Heart right ventricle (tissue), 16 donors: ENCODE measurements around the gene HTD2. TPM values are rescaled to one million over a fixed set of nuclear protein-coding genes. Genes with fewer than 3 reads are reported as not detected.
A peak's percentile ranks its signal among the peaks of the same experiment; 100 is the strongest.

Experiments used
- ATAC-seq, 8 donors: fragments of 200-7000 bp; cut with Tn5 transposase; one replicate each; pipeline ENCODE4 v1.9.1; 2020; ENCODE audit warnings: mild to moderate bottlenecking in 8 of 8, moderate library complexity in 8 of 8, moderate number of reproducible peaks in 1 of 8
- DNase-seq, 2 donors: peaks; one replicate each; pipeline ENCODE4 v3.0.0-alpha.2; 2020
- H3K27ac ChIP-seq, 10 donors: fragments of 200-600 bp; sonication (generic) in 2 of 10; one replicate each; pipeline versions ENCODE4 v1.5.0 to v1.8.0; 2020 to 2022; ENCODE audit warnings: mild to moderate bottlenecking in 3 of 10
- H3K27me3 ChIP-seq, 7 donors: fragments of 200-600 bp; one replicate each; pipeline ENCODE4 v1.8.0; 2021 to 2022; ENCODE audit warnings: mild to moderate bottlenecking in 2 of 7
- H3K36me3 ChIP-seq, 9 donors: fragments of 200-600 bp; sonication (generic) in 1 of 9; one replicate each; pipeline versions ENCODE4 v1.5.0 to v1.8.0; 2020 to 2022; ENCODE audit warnings: mild to moderate bottlenecking in 2 of 9
- H3K4me1 ChIP-seq, 9 donors: fragments of 200-600 bp; sonication (generic) in 1 of 9; one replicate each; pipeline versions ENCODE4 v1.5.0 to v1.8.0; 2020 to 2022; ENCODE audit warnings: mild to moderate bottlenecking in 4 of 9
- H3K4me3 ChIP-seq, 10 donors: fragments of 200-600 bp; sonication (generic) in 2 of 10; one replicate each; pipeline versions ENCODE4 v1.5.0 to v1.8.0; 2020 to 2022; ENCODE audit warnings: mild to moderate bottlenecking in 7 of 10, moderate library complexity in 2 of 10
- H3K9me3 ChIP-seq, 11 donors: fragments of 200-600 bp in 10 of 11; sonication (generic) in 2 of 11; one replicate each; pipeline versions ENCODE4 v1.5.0 to v1.8.0; 2013 to 2022; ENCODE audit warnings: mild to moderate bottlenecking in 2 of 11, control low read depth in 1 of 11, moderate library complexity in 1 of 11
- CTCF ChIP-seq, 9 donors: fragments of 200-600 bp; sonication (generic) in 2 of 9; IDR thresholded peaks; one replicate each; pipeline versions ENCODE4 v1.5.0 to v1.8.0; 2021 to 2022; ENCODE audit warnings: antibody characterized with exemption in 9 of 9, mild to moderate bottlenecking in 5 of 9, moderate library complexity in 1 of 9
- WGBS, 2 donors: extraction: QIAGEN DNeasy Blood & Tissue Kit; methylation state at CpG; one replicate each; pipeline ENCODE4 v1.1.7; 2013; ENCODE audit warnings: inconsistent platforms in 1 of 2; 5-methylcytosine and 5-hydroxymethylcytosine counted together
- intact Hi-C, 10 donors: fragments of 100-400 bp; cut with DNase I; formaldehyde crosslinking; loops; one replicate each; pipeline versions ENCODE4 v1.11.1 to v1.14.2; 2022
- polyA plus RNA-seq, 2 donors: library from polyadenylated mRNA; stranded (reverse); fragments of 200-250 nt; gene quantifications; one replicate each; pipeline ENCODE4 v1.2.3, GENCODE V29; 2013
- total RNA-seq, 10 donors: library from RNA; stranded (reverse); fragmentation: NEBNext Ultra II Directional in 3 of 10; extraction: Animal tissue kit (Norgen Biotek cat#: 25700) in 3 of 10; gene quantifications; one replicate each; pipeline versions ENCODE4 v1.2.1 to v1.2.4, GENCODE V29; 2021 to 2023
- donor health status: Arrhythmogenic right ventricular cardiomyopathy.
- donor health status: ischemic (EF 13 %, LVEDD 7.1; RV severe dilation, severe dysfunction).
- donor health status: healthy with polysubstance abuse.
- donor health status: DM: no; HTN: yes; CAD: no.
- donor health status: DM: no; HTN: no; CAD: no.
- donor health status: ischemic (EF 25% LVEDD 6.9; RV normal size, moderate dysfunction).
- donor health status: ischemic (EF 25% LVEDD 5.7; RV mildly dilated, moderate dysfunction).
- donor health status: healthy.
- donor health status: DM: yes; HTN: yes; CAD: no.
- donor health status: Ischemic cardiomyopathy.
- donor health status: ischemic (EF 35%, LVEDD 5.7; RV mildly dilated, moderate dysfunction).
- donor health status: nonischemic (EF 11% LVEDD 7.7; RV severe dilation, severe dysfunction).
- donor health status: DM: yes; HTN: yes; CAD: no.
- donor health status: PGD.
- donor health status: ischemic (EF 29% LVEDD 5.4; RV normal size, mild dysfunction).
- donor health status: nonischemic (EF 23%, LVEDD 6.1; RV moderate dilation, normal function).

The HTD2 gene
- total and polyA plus RNA-seq, 12 donors: 2.4 to 19.5 (median 12.7) TPM

GRCh38 chr3:58296843-58297242, 9.5 kb upstream of the HTD2 start:
- no peak for TF ChIP-seq CTCF (IDR thresholded peaks at IDR 0.05)
- Histone ChIP-seq H3K9me3 (peaks cover 0 to 7% (median 0%) of the 10 kb centered on the region in 11 donors), H3K27ac (no peak overlapping the region), H3K4me3 (no peak overlapping the region), H3K36me3 (peaks cover 0 to 9% (median 0%) of the 10 kb centered on the region in 9 donors), H3K4me1 (peaks cover 0 to 11% (median 0%) of the 10 kb centered on the region in 9 donors), H3K27me3 (peaks cover 0 to 9% (median 0%) of the 10 kb centered on the region in 7 donors)
- 68 to 69% methylated on average over 6 of the region's 6 CpGs for whole genome bisulfite sequencing, 2 donors
- intact Hi-C loops: loop anchor here in 6 of 10 donors (2.0 to 10.0 kb wide), 5 partner anchors 52 to 110 kb away; partner anchors contain the start of gene ABHD6 (in 4 of the 6)
- DNase-seq: no peak
- ATAC-seq: peak in 3 of 8 donors; percentile 6 to 33 (median 21)

- H3K27ac ChIP-seq: no peak overlapping the region
- no peak for TF ChIP-seq CTCF (IDR thresholded peaks at IDR 0.05)
- H3K27me3 ChIP-seq: peaks cover 0 to 9% (median 0%) of the 10 kb centered on the region in 7 donors
- no peak for ATAC-seq
- no peak overlapping the region for H3K4me3 ChIP-seq
- intact Hi-C loops: loop anchor here in 7 of 10 donors (2.0 to 10.0 kb wide), 6 partner anchors 53 to 111 kb away; partner anchors contain the start of gene ABHD6 (in 4 of the 7)
- WGBS, 2 donors: 66 to 71% methylated on average over 3 of the region's 3 CpGs
- H3K4me1 ChIP-seq: peaks cover 0 to 11% (median 0%) of the 10 kb centered on the region in 9 donors
- no peak for DNase-seq
- H3K36me3 ChIP-seq: peaks cover 0 to 9% (median 0%) of the 10 kb centered on the region in 9 donors
- peaks cover 0 to 7% (median 0%) of the 10 kb centered on the region in 11 donors for H3K9me3 ChIP-seq
Measured at GRCh38 chr3:58298190-58298589, 8.1 kb upstream of the HTD2 start.

- DNase-seq (no peak), ATAC-seq (no peak)
- no peak for TF ChIP-seq CTCF (IDR thresholded peaks at IDR 0.05)
- H3K9me3 ChIP-seq: peaks cover 0 to 7% (median 0%) of the 10 kb centered on the region in 11 donors
- no peak overlapping the region for H3K27ac ChIP-seq
- intact Hi-C loops: loop anchor here in 7 of 10 donors (2.0 to 10.0 kb wide), 6 partner anchors 54 to 112 kb away; partner anchors contain the start of gene ABHD6 (in 4 of the 7)
- H3K36me3 ChIP-seq: peaks cover 0 to 5% (median 0%) of the 10 kb centered on the region in 9 donors
- 61 to 74% methylated on average over 2 of the region's 2 CpGs for WGBS, 2 donors
- no peak overlapping the region for H3K4me3 ChIP-seq
- H3K4me1 ChIP-seq: peaks cover 0 to 11% (median 0%) of the 10 kb centered on the region in 9 donors
- H3K27me3 ChIP-seq: peaks cover 0 to 9% (median 0%) of the 10 kb centered on the region in 7 donors
Measured at GRCh38 chr3:58299075-58299474, 7.2 kb upstream of the HTD2 start.

GRCh38 chr3:58299839-58300516, 6.3 kb upstream of the HTD2 start:
- Histone ChIP-seq H3K9me3 (peaks cover 0 to 6% (median 0%) of the 10 kb centered on the region in 11 donors), H3K27me3 (peaks cover 0 to 9% (median 0%) of the 10 kb centered on the region in 7 donors), H3K27ac (no peak overlapping the region), H3K4me3 (no peak overlapping the region), H3K36me3 (no peaks in the 10 kb centered on the region), H3K4me1 (peaks cover 0 to 11% (median 0%) of the 10 kb centered on the region in 9 donors)
- ATAC-seq (no peak), DNase-seq (no peak)
- intact Hi-C loops: loop anchor here (1.0 to 10.0 kb wide), 8 partner anchors 55 to 295 kb away; partner anchors contain the start of genes ABHD6 (in 6 of the 10) and FLNB (in 1 of the 10)
- 19 to 20% methylated on average over 8 of the region's 8 CpGs for WGBS, 2 donors
- TF ChIP-seq CTCF (IDR thresholded peaks at IDR 0.05): peak; percentile 29 to 76 (median 59)
